Right atrium auricular region (tissue), 2 donors: ENCODE data around the gene NSMCE1. TPM values are rescaled to one million over a fixed set of nuclear protein-coding genes. Genes with fewer than 3 reads are reported as not detected.
"Not testable (repeated sequence)": the region's sequence is repeated elsewhere in the genome, so short reads cannot be mapped to it uniquely, and the experiment has no call there.

ENCODE experiments used
- DNase-seq: peaks from one replicate; pipeline ENCODE4 v3.0.0-alpha.2; 2019; ENCODE audit warnings: low spot score
- H3K27ac ChIP-seq, 2 donors: fragments of 200-600 bp; sonication (generic); 1 replicate in 1 of 2; 2 replicates in 1 of 2; pipeline ENCODE4 v1.5.1; 2016 to 2019
- H3K27me3 ChIP-seq, 2 donors: fragments of 200-600 bp; sonication (generic); one replicate each; pipeline versions ENCODE4 v1.5.1 to v1.6.0; 2017 to 2019
- H3K36me3 ChIP-seq: fragments of 200-600 bp; sonication (generic); one replicate; pipeline ENCODE4 v1.5.1; 2016
- H3K4me1 ChIP-seq, 2 donors: fragments of 200-600 bp; sonication (generic); one replicate each; pipeline versions ENCODE4 v1.5.1 to v1.6.0; 2017 to 2019
- H3K4me3 ChIP-seq, 2 donors: fragments of 200-600 bp; sonication (generic); 1 replicate in 1 of 2; 2 replicates in 1 of 2; pipeline ENCODE4 v1.5.1; 2017 to 2019; ENCODE audit warnings: mild to moderate bottlenecking in 1 of 2, moderate library complexity in 1 of 2
- H3K9me3 ChIP-seq, 2 donors: fragments of 200-600 bp; sonication (generic); one replicate each; pipeline ENCODE4 v1.5.1; 2019
- total RNA-seq, 2 donors: library from RNA; depleted of rRNA; stranded (reverse); fragments of >200 nt; gene quantifications; one replicate each; pipeline ENCODE4 v1.1.0, GENCODE V29; 2016
- TF ChIP-seq, protein P1 (sequence below), 2 donors: fragments of 200-600 bp; sonication (generic); IDR thresholded peaks; one replicate each; pipeline ENCODE4 v1.5.1; 2019; ENCODE audit warnings: antibody characterized with exemption in 2 of 2

The NSMCE1 gene
- total RNA-seq, 2 donors from 2014 or later: 24.0 to 35.8 TPM

DNA sequence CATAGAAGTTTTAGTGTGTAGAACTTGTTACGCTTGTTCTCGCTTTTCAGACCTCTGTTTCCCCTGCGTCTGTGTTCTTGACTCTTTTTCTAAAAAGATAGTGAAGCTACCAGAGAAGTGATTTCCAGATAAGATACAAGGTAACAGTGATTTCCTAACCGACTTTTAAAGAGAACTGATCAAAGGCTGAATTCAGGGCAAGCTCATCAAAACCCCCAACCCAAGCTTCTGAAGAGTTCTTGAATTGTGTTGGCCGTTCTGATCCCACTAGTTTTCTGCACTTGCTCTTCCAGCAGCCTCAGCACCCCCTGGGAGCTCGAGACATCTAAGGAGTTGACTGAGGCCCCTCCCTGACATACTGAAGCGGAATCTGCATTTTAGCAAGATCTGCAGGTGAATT lies 12.7 kb upstream of the NSMCE1 start:
- no peak overlapping the region for H3K27ac ChIP-seq
- DNase-seq: peak; percentile 11
- TF ChIP-seq, protein P1, sequence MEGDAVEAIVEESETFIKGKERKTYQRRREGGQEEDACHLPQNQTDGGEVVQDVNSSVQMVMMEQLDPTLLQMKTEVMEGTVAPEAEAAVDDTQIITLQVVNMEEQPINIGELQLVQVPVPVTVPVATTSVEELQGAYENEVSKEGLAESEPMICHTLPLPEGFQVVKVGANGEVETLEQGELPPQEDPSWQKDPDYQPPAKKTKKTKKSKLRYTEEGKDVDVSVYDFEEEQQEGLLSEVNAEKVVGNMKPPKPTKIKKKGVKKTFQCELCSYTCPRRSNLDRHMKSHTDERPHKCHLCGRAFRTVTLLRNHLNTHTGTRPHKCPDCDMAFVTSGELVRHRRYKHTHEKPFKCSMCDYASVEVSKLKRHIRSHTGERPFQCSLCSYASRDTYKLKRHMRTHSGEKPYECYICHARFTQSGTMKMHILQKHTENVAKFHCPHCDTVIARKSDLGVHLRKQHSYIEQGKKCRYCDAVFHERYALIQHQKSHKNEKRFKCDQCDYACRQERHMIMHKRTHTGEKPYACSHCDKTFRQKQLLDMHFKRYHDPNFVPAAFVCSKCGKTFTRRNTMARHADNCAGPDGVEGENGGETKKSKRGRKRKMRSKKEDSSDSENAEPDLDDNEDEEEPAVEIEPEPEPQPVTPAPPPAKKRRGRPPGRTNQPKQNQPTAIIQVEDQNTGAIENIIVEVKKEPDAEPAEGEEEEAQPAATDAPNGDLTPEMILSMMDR (IDR thresholded peaks at IDR 0.05): no peak

DNA sequence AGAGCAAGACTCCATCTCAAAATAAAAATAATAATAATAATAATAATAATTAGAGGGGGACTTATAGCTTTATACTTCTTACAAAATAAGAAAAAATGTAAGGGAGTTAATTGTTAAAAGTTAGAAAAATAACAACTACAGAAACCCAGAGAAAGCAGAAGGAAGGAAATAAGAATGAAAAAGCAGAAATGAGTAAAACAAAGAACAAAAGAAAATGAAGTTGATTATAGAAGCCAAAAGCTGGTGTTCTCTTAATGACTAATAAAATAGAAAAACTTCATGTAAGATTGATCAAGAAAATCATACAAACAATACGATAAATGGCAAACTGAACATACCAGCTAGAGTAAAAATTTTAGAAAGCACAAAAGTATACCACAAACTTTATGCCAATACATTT lies 6.8 kb upstream of the NSMCE1 start:
- H3K9me3 ChIP-seq: no peaks in the 10 kb centered on the region
- DNase-seq: no peak
- H3K4me1 ChIP-seq: no peaks in the 10 kb centered on the region
- H3K27me3 ChIP-seq: no peaks in the 10 kb centered on the region
- H3K36me3 ChIP-seq: no peaks in the 10 kb centered on the region
- TF ChIP-seq, protein P1 (IDR thresholded peaks at IDR 0.05): no peak
- no peak overlapping the region for H3K4me3 ChIP-seq
- no peak overlapping the region for H3K27ac ChIP-seq

More for the DNA sequence above, 12.7 kb upstream of the NSMCE1 start:
- no peak overlapping the region for H3K4me3 ChIP-seq
- H3K9me3 ChIP-seq: no peaks in the 10 kb centered on the region
- H3K27me3 ChIP-seq: no peaks in the 10 kb centered on the region
- peaks cover 0 to 4% of the 10 kb centered on the region in 2 donors for H3K4me1 ChIP-seq
- no peaks in the 10 kb centered on the region for H3K36me3 ChIP-seq

DNA sequence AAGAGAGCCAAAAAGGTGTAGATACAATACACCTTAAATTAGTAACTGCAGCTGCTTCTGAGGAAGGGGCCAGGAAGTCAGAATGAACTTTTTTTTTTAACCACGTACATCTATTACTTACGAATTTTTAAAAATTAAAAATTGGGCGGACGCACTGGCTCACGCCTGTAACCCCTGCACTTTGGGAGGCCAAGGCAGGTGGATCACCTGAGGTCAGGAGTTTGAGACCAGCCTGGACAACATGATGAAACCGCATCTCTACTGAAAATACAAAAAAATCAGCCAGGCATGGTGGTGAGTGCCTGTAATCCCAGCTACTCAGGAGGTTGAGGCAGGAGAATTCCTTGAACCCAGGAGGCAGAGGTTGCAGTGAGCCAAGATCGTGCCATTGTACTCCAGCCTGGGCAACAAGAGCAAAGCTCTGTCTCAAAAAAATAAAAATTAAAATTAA lies 5.9 kb upstream of the NSMCE1 start:
- H3K27ac ChIP-seq, H3K36me3 ChIP-seq, DNase-seq, H3K9me3 ChIP-seq, H3K4me3 ChIP-seq, H3K4me1 ChIP-seq, H3K27me3 ChIP-seq: not testable (repeated sequence)

DNA sequence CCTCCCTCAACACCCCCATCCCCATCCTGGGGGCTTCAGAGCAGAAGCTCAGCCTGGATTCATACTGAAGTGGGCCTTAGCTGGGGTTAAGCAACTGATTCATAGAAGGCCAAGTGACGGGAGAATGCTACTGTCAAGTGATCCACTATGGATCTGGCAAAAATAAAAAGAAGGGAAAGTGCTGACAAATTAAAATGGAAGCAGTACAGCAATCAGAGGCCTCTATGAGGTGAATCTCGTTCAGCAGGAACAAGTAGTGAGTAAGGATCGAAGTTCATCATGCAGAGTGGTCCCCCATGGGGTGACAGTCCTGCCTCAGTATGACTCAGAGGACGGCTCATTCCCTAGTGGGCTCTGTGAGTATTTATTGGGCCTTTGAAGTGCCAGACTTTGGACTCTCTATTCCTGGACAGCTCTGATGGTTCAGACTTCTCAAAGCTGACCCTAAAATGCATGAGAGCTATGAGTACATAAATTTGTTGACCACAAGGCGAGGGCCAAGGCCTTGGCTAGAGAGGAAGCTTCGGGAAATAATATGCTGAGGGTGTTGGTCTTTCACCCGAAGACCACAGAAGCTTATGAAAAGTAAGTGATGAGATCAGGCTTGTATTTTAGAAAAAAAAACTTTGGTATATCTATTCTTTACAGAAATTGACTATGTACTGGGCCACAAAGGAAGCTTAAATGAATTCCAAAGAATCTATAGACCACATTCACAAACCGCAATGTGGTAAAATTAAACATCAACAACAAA lies 5.3 kb upstream of the NSMCE1 start:
- TF ChIP-seq, protein P1 (IDR thresholded peaks at IDR 0.05): no peak
- no peaks in the 10 kb centered on the region for H3K9me3 ChIP-seq
- H3K4me1 ChIP-seq: peaks cover 0 to 11% of the 10 kb centered on the region in 2 donors
- H3K36me3 ChIP-seq: no peaks in the 10 kb centered on the region
- no peaks in the 10 kb centered on the region for H3K27me3 ChIP-seq
- no peak overlapping the region for H3K4me3 ChIP-seq
- no peak overlapping the region for H3K27ac ChIP-seq
- DNase-seq: no peak

DNA sequence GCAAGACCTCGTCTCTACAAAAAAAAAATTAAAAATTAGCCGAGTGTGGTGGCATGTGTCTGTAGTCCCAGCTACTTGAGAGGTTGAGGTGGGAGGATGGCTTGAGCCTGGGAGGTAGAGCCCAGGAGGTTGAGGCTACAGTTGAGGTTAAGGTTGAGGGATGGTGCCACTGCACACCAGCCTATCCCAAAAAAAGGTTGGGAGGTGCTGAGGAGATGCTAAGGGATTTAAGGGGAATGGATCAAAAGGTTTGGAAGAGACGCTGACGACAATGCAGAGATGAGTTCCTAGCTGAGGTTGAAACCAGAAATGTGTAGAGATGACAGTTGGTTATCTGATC lies 4.7 kb upstream of the NSMCE1 start:
- H3K27me3 ChIP-seq: no peaks in the 10 kb centered on the region
- TF ChIP-seq, protein P1 (IDR thresholded peaks at IDR 0.05): no peak

DNA sequence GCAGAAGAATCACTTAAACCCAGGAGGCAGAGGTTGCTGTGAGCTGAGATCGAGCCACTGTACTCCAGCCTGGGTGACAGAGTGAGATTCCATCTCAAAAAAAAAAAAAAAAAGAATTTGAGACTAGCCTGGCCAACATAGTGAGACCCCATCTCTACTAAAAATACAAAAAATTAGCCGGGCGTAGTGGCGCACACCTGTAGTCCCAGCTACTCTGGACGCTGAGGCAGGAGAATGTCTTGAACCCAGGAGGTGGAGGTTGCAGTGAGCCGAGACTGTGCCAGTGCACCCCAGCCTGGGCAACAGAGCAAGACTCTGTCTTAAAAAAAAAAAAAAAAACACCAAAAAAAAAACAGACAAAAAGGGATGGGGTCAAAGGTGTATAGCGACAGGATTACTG lies 4.1 kb upstream of the NSMCE1 start:
- not testable (repeated sequence) for DNase-seq, H3K9me3 ChIP-seq, H3K4me3 ChIP-seq, H3K27me3 ChIP-seq, H3K27ac ChIP-seq, H3K36me3 ChIP-seq
- H3K4me1 ChIP-seq: peaks cover 0 to 19% of the 10 kb centered on the region in 2 donors

More for the DNA sequence above, 4.7 kb upstream of the NSMCE1 start:
- Histone ChIP-seq H3K4me3 (no peak overlapping the region), H3K9me3 (no peaks in the 10 kb centered on the region), H3K36me3 (no peaks in the 10 kb centered on the region), H3K4me1 (peaks cover 0 to 13% of the 10 kb centered on the region in 2 donors), H3K27ac (no peak overlapping the region)
- DNase-seq: no peak

DNA sequence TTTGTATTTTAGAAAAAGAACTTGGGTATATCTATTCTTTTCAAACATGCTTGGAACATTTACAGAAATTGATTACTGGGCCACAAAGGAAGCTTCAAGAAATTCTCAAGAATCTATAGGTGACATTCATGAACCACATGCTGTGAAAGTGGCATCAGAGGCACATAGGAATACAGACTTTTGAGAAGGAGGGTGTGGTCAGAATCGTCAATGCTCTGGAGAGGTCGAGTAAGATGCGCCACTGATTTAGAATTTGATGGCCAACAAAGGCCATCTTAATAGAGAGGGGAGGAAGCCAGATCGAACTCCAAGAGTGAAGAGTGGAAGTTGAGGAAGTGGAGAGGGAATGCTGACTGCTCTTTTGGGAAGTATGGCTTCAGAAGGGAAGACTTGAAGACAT lies 3.5 kb upstream of the NSMCE1 start:
- peaks cover 0 to 20% of the 10 kb centered on the region in 2 donors for H3K4me1 ChIP-seq
- H3K27me3 ChIP-seq: no peaks in the 10 kb centered on the region
- H3K4me3 ChIP-seq: no peak overlapping the region
- H3K9me3 ChIP-seq: no peaks in the 10 kb centered on the region
- no peak for DNase-seq
- no peaks in the 10 kb centered on the region for H3K36me3 ChIP-seq
- no peak overlapping the region for H3K27ac ChIP-seq
- TF ChIP-seq, protein P1 (IDR thresholded peaks at IDR 0.05): no peak
